Stimulated activated naive CD8-positive, alpha-beta T cell treated with anti-CD3 and anti-CD28 coated beads, Interleukin-15, Interleukin-2, amounts not matched to agents 100 ng/mL and 50 ng/mL, for 24 hours (primary cell): Measurements from ENCODE around the gene SPSB4.

Experiments
- H3K27ac Mint-ChIP-seq: one replicate; pipeline ENCODE4 v1.8.0; 2021; ENCODE audit warnings: mild to moderate bottlenecking, mixed read lengths
- H3K27me3 Mint-ChIP-seq: one replicate; pipeline ENCODE4 v1.8.0; 2021; ENCODE audit warnings: mixed read lengths
- H3K36me3 Mint-ChIP-seq: one replicate; pipeline ENCODE4 v1.8.0; 2021; ENCODE audit warnings: low read depth, mixed read lengths
- H3K4me1 Mint-ChIP-seq: one replicate; pipeline ENCODE4 v1.8.0; 2021; ENCODE audit warnings: low read depth, mixed read lengths
- H3K4me3 Mint-ChIP-seq: one replicate; pipeline ENCODE4 v1.8.0; 2021; ENCODE audit warnings: mild to moderate bottlenecking, mixed read lengths
- H3K9me3 Mint-ChIP-seq: one replicate; pipeline ENCODE4 v1.8.0; 2021; ENCODE audit warnings: mixed read lengths

SPSB4 gene

DNA sequence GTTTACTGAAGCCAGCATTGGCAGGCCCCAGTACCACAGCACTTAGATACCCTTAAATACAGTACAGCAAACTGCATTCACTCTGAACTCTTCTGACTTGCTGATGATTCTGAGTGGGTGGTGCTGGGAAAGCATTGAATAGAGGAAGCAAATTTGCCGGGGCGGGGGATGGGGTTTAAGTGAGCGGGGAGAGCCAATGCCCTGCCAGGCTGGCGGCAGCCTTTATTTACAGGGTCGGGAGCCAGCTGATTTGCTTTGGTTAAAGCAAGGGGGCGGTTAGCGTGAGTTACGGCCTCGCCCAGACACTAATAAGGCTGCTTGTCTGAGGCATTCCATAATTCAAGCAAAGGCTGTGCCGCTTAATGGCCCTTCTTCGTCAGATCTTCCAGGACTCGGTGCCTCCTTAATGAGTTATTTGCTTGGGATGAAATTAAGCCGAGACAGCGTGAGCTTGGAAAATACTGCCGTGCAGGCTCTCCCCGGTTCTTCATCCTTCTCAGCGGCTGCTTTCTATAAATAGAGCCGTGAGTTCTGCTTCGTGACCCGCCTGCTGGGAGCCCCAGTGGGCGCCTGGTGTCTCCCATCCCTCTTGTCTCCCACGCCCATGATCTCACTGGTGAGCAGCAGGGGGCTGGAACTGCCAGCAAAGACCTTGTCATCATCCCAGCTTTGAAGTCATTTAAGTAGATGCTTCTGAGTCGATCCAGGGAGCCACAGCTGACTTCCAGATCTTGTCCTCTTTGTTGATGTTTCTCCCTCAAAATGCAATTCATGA, 25.8 kb downstream of the SPSB4 start:
- H3K27me3 Mint-ChIP-seq, result peaks cover 5% of the 10 kb centered on the region
- H3K27ac Mint-ChIP-seq, result no peak overlapping the region
- H3K36me3 Mint-ChIP-seq, result no peaks in the 10 kb centered on the region
- H3K4me1 Mint-ChIP-seq, result peaks cover 10% of the 10 kb centered on the region
- no peaks in the 10 kb centered on the region for H3K9me3 Mint-ChIP-seq
- H3K4me3 Mint-ChIP-seq, result peak overlapping the region; percentile 62

DNA sequence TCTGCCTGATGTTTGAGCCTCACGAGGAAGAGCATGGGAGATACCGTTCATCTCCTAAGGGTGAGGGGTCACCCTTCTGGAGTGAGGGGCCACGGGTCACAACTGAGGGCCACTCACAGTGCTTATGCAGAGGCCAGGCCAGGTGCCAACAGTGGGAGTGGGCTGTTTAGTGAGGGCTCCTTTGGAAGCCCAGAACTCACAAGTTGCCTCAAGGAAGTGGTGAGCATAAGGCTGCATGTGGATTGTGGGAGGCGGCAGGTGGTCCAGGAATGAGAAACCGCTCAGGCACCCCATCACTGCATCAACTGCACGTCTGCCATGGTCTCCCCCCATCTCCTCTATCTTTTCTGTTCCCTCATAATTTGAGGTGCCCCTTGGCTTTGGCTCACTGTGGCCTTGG, 26.5 kb downstream of the SPSB4 start:
- peak overlapping the region; percentile 62 for H3K4me3 Mint-ChIP-seq

DNA sequence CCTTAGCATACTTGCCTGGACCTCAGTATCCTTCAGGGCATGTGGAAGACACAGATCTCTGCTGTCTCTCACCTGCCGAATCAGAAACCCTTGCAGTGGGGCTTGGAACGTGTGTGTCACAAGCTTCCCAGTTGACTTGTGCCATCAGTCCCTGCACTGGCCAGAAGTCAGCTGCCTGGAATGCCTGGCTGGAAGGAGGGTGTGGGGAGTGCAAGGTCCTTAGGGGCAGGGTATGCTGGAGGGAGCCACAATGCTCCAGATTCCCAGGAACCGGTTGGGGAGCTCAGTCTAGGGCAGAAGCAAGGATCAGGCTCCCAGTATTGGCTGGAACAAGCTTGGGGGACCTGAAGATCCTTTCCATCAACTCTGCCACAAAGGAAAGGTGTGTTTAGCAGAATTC, 27.1 kb downstream of the SPSB4 start:
- no peaks in the 10 kb centered on the region for H3K36me3 Mint-ChIP-seq
- H3K27me3 Mint-ChIP-seq, result peaks cover 5% of the 10 kb centered on the region
- H3K9me3 Mint-ChIP-seq, result no peaks in the 10 kb centered on the region
- H3K4me3 Mint-ChIP-seq, result no peak overlapping the region
- peaks cover 10% of the 10 kb centered on the region for H3K4me1 Mint-ChIP-seq
- H3K27ac Mint-ChIP-seq, result no peak overlapping the region

More for the DNA sequence above, 26.5 kb downstream of the SPSB4 start:
- H3K4me1 Mint-ChIP-seq, result peaks cover 10% of the 10 kb centered on the region
- peaks cover 5% of the 10 kb centered on the region for H3K27me3 Mint-ChIP-seq
- H3K27ac Mint-ChIP-seq, result no peak overlapping the region
- H3K36me3 Mint-ChIP-seq, result no peaks in the 10 kb centered on the region
- H3K9me3 Mint-ChIP-seq, result no peaks in the 10 kb centered on the region

DNA sequence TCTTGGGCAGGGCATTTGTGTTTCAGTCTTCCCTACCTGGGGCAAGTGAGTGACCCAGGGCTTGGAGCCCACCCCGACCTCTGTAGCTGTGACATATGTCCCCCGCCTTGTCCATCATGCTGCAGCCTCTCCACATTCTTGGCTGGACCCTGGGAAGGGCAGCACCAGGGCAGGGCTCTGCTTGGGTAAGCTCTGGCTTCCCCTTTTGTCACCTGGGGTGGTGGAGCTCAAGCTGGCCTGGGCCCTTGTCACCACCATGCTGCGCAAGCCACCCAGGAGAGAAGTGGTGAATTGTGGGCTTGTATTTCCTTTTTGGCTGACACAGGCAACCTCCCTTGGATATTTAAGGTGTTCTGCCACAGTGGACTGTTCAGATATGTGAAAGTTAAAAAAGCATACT, 29.3 kb downstream of the SPSB4 start:
- Mint-ChIP-seq H3K27ac (no peak overlapping the region), H3K27me3 (peaks cover 5% of the 10 kb centered on the region), H3K4me1 (peaks cover 10% of the 10 kb centered on the region), H3K4me3 (no peak overlapping the region), H3K36me3 (no peaks in the 10 kb centered on the region), H3K9me3 (no peaks in the 10 kb centered on the region)

DNA sequence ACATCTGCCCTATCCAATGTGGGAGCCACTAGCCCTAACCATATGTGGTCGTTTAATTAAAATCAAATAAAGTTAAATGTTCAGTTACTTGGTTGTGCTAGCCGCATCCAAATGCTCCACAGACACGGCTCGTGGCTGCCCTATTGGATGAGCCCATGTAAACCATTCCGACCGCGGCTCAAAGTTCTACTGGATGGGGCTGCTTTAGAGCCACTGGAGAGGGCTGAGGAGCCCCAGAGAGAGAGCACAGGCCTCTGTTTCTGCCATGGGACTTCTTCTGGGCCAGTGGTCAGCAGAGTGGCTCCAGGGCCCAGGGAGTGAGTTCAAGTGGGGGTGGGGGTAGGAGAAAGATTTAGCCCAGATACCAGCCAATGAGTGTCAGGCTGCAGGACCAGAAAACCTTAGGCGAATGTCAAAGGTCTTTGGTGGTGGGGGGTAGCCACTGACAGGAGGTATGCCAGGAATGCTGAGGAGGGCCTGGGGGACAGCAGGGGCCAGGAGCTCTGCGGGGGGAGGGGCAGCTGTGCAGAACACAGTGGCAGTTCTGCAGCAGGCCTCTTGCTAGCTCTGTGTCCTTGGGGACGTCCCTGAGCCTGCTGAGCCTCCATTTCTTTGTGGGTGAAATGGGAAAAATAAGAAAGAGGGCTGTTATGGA, 30.1 kb downstream of the SPSB4 start:
- no peaks in the 10 kb centered on the region for H3K9me3 Mint-ChIP-seq
- H3K36me3 Mint-ChIP-seq, result no peaks in the 10 kb centered on the region
- peaks cover 5% of the 10 kb centered on the region for H3K27me3 Mint-ChIP-seq
- H3K27ac Mint-ChIP-seq, result no peak overlapping the region
- peaks cover 10% of the 10 kb centered on the region for H3K4me1 Mint-ChIP-seq
- no peak overlapping the region for H3K4me3 Mint-ChIP-seq

DNA sequence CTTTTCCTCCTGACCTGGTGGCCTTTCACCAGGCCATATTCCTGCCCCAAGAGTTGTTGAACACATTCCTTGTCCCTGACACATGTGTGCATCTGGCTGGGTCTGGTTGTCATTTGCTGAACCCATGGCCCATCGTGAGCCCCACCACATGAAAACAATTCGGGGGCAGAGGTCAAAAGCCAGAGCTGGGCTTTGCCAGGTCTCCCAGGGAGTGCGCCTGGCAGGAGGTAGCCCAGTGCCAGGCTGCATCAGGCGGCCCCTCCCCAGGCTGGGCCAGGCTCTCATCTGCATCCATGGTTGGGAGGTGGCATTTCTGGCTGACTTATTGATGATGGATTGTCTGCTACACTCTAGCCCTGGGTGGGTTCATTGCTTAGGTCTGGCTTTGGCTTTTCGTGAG, 30.9 kb downstream of the SPSB4 start:
- H3K9me3 Mint-ChIP-seq, result no peaks in the 10 kb centered on the region
- H3K27ac Mint-ChIP-seq, result no peak overlapping the region
- peaks cover 5% of the 10 kb centered on the region for H3K4me1 Mint-ChIP-seq
- H3K27me3 Mint-ChIP-seq, result peaks cover 5% of the 10 kb centered on the region
- H3K36me3 Mint-ChIP-seq, result no peaks in the 10 kb centered on the region
- no peak overlapping the region for H3K4me3 Mint-ChIP-seq

DNA sequence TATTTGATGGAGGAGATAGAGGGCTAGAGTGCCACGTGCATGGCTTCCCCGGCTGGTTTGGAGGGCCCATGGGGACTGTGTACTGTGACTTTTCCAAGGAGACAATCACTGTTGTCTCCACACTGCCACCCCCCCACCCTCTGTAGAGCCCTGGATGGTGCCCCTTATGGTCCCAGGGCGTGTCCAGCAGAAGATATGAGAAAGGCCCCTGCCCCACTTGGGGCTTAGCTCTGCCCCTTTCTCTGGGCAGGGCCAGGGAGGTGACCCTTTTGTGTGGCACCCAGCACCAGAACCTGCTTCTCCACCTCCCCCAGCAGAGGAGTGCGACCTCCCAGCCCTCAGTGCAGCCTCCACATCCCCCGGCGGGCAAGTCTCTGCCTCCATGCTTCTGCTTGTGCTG, 32.1 kb downstream of the SPSB4 start:
- H3K4me1 Mint-ChIP-seq, result no peaks in the 10 kb centered on the region
- H3K27ac Mint-ChIP-seq, result no peak overlapping the region
- no peaks in the 10 kb centered on the region for H3K36me3 Mint-ChIP-seq
- H3K4me3 Mint-ChIP-seq, result no peak overlapping the region
- no peaks in the 10 kb centered on the region for H3K27me3 Mint-ChIP-seq
- no peaks in the 10 kb centered on the region for H3K9me3 Mint-ChIP-seq

DNA sequence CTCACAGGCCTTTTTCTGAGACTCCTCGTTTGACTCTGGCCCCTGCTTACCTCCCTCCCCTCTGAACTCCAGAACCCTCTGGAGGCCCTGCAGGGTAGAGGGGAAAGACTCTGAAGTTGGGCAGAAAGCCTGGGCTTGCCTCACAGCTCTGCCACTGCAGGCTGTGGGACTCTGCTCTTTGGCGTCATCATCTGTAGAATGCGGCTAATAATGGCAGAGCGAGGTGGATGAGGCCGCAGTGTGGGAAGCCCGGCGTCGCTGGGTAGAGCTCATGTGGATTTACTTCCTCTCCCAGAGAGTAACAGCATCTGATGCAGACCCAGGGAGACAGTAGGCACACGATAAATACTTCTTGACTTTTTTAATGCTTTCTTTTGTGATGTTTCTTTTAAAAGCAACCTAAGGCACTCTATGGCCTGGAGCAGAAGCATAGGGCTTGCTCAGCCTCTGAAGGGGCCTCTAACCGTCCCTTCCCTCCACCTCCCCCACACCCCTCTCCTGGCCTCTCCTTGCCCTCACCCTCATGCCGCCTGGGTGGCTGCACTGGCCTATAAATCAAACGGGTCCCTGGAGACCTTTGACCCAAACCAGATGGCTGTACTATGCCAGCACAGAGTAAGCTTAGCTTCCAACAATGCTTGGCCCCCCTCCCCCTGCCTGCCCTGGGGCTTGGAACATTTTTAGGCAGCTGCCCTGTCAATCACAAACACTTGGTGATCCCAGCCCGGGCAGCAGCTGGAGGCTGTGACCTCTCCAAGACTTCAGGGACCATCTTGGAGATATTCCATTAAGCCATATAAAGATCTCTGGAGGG, 32.9 kb downstream of the SPSB4 start:
- Mint-ChIP-seq H3K4me1 (no peaks in the 10 kb centered on the region), H3K4me3 (no peak overlapping the region), H3K27me3 (no peaks in the 10 kb centered on the region), H3K27ac (no peak overlapping the region), H3K36me3 (no peaks in the 10 kb centered on the region), H3K9me3 (no peaks in the 10 kb centered on the region)

DNA sequence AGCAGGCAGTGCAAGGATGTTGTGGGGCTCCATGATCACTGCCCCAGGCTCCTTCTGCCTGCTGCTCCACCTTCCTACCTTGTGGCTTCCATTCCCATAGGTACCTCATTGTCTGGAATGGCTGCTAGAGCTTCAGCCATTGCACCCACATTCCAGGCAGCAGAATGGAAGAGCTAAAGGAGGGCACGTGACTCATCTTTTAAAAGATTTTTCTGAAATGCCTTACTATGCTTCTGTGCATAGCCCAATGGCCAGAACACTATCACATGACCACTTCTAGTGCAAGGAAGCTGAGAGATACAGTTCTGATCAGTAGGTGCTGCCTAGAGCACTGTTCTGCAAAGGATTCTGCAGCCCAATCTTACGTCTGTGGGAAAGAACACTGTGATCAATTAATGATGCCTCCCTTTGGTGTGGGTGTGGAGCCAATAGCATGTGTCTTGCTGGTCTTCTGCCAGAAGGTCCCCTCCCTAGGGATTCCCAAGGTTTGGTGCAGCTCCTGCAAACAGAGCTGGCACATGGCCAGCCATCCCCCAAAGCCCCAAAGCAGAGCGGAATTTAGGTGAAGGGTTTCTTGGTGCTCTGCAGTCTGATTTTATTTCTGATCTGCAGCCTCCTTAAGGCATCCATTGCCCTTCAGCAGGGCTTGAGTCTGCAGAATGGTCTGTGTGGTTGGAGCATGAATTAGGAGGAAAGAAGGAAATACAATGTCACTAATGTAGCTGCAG, 34.4 kb downstream of the SPSB4 start:
- H3K4me3 Mint-ChIP-seq, result no peak overlapping the region
- H3K9me3 Mint-ChIP-seq, result no peaks in the 10 kb centered on the region
- H3K27me3 Mint-ChIP-seq, result no peaks in the 10 kb centered on the region
- H3K27ac Mint-ChIP-seq, result no peak overlapping the region
- H3K36me3 Mint-ChIP-seq, result no peaks in the 10 kb centered on the region
- H3K4me1 Mint-ChIP-seq, result no peaks in the 10 kb centered on the region

DNA sequence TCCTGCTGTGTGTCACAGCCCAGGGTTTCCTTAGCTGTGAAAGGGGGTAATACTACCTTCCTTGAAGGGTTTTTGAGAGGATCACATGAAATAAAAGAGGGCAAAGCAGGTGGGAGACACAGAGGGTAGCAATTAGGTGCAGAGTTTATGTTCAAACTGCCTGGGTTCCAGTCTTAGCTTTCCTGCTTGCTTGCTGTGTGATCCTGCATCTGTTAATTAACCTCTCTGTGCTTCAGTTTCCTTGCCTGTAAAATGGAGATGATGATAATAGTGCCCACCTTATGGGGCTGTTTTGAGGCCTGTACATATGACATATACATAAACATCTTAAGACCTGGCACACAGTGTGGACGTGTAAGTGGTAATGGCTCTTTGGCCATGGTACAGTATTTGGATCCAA, 35.0 kb downstream of the SPSB4 start:
- H3K4me1 Mint-ChIP-seq, result no peaks in the 10 kb centered on the region
- H3K9me3 Mint-ChIP-seq, result no peaks in the 10 kb centered on the region
- no peaks in the 10 kb centered on the region for H3K36me3 Mint-ChIP-seq
- no peaks in the 10 kb centered on the region for H3K27me3 Mint-ChIP-seq
- no peak overlapping the region for H3K27ac Mint-ChIP-seq
- H3K4me3 Mint-ChIP-seq, result no peak overlapping the region

DNA sequence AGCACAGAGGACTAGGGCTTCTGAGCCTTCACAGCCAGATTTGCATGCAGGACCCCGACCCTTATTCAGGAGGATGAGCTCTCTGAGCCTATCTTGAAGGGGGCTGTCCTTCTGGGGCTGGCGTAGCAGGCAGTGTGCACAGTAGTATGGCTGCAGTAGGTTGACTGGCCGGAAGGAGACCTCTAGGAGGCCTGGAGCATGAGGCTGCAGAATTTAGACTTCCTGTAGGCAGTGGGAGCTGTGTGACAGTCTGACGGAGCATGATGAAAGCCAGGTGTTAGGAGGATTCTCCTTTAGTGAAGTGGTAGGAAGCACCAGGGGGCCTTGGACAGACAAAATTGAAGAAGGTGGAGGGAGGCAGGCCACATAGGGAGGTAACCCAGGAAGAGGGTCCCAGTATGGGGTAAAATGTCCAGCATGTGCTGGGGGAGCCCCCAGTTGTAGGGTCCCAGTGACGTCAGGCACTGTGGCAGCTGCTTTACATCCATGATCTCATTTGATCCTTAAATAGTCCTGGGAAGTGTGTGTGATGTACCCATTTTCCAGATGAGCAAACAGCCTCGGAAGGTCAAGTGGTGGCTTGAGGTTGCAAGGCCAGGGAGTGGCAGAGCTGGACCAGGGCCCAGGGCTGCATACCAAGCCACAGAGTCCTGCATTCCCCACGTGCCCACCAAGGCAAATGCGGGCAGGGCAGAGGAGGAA, 36.1 kb downstream of the SPSB4 start:
- no peaks in the 10 kb centered on the region for H3K4me1 Mint-ChIP-seq
- no peaks in the 10 kb centered on the region for H3K36me3 Mint-ChIP-seq
- H3K27me3 Mint-ChIP-seq, result no peaks in the 10 kb centered on the region
- H3K9me3 Mint-ChIP-seq, result no peaks in the 10 kb centered on the region
- H3K4me3 Mint-ChIP-seq, result no peak overlapping the region
- H3K27ac Mint-ChIP-seq, result no peak overlapping the region

DNA sequence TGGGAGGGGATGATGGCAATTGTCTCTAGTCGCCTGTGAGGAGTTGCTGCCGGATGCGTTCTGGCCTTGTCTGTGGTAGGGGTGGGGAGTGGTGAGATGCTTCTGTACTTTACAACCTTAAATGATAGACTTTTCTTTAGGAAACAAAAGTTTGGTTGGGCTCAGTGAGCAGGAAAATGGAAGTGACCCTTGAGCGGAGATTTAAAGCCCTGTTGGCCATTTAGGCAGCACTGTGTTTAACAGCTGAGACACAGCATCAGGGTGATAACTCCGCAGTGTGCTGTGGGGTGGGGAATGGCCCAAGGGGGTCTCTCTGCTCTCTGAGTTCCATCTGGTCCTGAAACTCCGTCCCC, 36.6 kb downstream of the SPSB4 start:
- H3K27ac Mint-ChIP-seq, result no peak overlapping the region
- H3K36me3 Mint-ChIP-seq, result no peaks in the 10 kb centered on the region
- H3K4me1 Mint-ChIP-seq, result no peaks in the 10 kb centered on the region
- no peak overlapping the region for H3K4me3 Mint-ChIP-seq
- no peaks in the 10 kb centered on the region for H3K27me3 Mint-ChIP-seq
- no peaks in the 10 kb centered on the region for H3K9me3 Mint-ChIP-seq

DNA sequence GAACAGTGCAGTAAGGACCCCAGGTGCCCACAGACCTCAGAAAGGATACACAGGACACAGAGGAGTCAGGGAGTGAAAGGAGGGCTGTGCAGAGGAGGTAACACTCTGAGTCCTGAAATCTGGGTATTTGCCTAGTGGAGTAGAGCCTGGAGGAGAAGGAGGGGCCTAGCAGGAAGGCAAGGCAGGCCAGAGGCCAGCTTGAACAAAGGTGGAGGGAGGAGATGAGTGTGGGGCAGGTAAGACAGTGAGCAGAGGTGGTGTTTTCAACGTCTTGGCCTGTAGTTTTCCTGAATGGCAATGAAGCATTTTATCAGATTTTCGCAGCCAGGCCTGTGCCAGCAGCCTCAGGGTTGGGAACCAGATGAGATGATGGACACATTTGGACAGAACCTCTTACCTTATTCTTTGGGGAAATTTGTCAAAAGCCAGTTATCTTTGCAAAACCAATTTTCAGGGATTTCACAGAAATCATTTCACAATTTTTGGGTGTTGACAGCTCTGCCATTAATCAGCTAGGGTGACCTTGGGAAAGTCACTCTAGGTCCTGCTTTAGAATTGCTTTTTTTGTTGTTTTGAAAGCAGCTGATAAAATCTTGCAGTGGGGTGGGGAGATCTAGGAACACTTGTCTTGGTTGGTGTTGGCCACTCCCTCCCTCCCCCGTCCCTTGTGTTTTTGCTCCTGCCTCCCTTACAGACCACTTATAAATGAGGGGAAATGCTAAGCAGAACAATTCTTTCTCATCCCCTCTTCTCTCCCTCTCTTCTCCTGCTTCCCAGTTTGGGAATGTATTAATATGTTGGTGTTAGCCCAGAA, 38.4 kb downstream of the SPSB4 start:
- no peak overlapping the region for H3K27ac Mint-ChIP-seq
- no peaks in the 10 kb centered on the region for H3K36me3 Mint-ChIP-seq
- no peaks in the 10 kb centered on the region for H3K27me3 Mint-ChIP-seq
- H3K9me3 Mint-ChIP-seq, result no peaks in the 10 kb centered on the region
- H3K4me3 Mint-ChIP-seq, result no peak overlapping the region
- H3K4me1 Mint-ChIP-seq, result no peaks in the 10 kb centered on the region

DNA sequence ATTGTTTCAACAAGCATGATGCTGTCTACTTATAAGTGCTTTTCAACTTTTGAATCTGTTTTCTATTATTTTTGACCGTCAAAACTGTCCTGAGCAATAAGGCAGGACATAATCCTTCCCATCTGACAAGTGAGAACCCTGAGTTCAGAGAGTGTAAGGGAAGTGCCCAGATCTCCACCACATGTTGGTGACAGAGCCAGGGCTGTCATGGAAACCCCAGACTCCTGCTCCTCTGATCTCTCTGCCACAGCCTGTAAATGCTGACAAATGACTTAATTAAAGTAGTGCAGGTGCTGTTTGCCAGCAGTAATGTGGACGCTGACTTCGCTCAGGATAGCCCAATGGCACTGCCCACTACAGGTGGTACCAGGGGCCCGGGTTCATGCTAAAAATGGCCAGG, 40.3 kb downstream of the SPSB4 start:
- Mint-ChIP-seq H3K27me3 (no peaks in the 10 kb centered on the region), H3K36me3 (no peaks in the 10 kb centered on the region), H3K9me3 (no peaks in the 10 kb centered on the region), H3K4me1 (no peaks in the 10 kb centered on the region), H3K4me3 (no peak overlapping the region), H3K27ac (no peak overlapping the region)
